CD4-positive, alpha-beta T cell treated with Interleukin-4 for 4 hours (primary cell): ENCODE results near the gene ATP6V1A.
A peak's percentile ranks its signal among the peaks of the same experiment; 100 is the strongest.

Source experiments
- DNase-seq: peaks from one replicate; pipeline ENCODE4 v3.0.0-alpha.2; 2020

The ATP6V1A gene

DNA sequence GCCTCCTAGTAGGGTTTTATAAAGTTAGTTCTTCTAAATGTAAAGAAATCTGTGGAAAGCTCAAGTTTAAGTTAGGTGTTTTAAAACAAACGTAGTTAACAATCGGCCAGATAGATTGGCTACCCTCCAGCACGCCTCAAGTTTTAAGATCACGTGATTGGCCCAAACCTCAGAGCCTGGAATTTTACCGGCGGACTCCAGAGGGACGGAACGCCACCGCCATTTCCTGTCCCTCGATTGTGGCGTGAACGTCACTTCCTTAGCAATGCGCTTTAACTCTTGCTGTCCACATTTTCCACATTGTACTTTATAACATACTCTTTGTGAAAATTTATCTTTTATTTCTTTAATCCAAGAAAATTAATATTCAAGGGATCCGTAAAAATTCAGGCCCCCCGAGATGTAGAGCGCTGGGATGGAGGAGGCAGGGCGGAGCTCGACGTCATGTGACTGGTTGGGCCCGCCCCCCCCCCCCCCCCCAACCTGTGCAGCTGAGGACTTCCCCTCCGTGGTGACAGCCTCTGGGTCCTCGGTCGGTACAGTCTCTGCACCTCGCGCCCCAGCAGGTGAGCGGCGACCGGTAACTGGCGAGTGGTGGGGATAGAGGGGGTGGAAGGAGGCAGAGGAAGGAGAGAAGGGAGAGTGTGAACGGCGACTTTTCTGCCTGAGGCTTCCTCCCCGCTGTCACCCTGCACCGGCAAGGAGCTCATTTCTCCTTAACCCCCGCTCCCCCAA, at the start of gene ATP6V1A:
ATP6V1A (plus strand) TSS at position 488 of the 735 bp plus-strand sequence. CDS start 31,719 bp downstream, outside the sequence.
- peak; percentile 85 for DNase-seq

DNA sequence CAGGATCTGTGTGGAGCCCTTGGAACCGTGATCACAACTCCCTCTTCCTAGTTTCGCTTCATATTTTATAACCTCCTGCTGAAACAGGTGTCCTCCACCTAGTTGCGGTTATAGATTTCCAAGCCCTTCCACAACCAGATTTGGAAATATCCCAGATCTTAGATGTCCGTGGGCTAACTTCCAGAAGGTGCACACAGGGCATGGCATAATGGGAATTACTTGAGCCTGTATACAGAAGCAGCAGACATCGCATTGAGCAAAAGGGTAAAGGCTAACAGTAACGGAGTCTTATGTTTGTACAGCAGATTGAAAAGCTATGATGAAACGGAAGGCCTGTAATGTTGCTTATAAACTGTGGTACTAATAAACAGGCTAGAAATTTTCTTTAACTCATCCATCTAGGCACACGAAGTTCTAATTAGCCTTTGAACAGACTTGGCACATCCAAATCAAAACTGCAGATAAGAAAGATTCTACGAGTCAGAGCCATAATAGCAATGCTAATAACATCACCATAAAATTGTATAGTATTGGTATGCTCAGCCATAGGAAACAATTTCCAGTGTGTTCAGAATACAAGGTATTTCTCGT, 49.2 kb upstream of the ATP6V1A start:
- peak; percentile 3 for DNase-seq

DNA sequence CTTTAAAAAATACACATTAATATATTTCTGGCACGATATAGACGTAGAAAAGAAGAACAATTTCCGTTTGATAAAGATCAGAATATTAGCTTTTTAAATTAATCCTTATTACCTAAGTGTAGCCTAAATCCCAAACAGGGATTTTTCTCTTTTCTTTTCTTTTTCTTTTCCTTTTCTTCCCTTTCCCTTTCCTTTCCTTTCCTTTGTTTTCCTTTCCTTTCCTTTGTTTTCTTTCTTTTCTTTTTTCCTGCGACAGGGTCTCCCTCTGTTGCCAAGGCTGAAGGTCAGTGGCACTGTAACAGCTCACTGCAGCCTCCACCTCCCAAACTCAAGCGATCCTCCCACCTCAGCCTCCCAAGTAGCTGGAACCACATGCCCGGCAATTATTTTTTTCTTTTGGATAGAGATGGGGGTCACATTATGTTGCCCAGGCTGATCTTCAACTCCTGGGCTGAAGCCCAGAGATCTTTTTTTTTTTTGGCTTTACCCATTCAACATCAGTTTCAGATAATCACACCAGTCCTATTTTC, 48.6 kb upstream of the ATP6V1A start:
- DNase-seq: no peak

- DNase-seq: no peak
These were observed 47.9 kb upstream of the ATP6V1A start for GRCh38 chr3:113698956-113699355.

- DNase-seq: no peak
These were observed 39.0 kb upstream of the ATP6V1A start for GRCh38 chr3:113707835-113708234.

- no peak for DNase-seq
These were observed 34.7 kb upstream of the ATP6V1A start for GRCh38 chr3:113712129-113712528.

DNA sequence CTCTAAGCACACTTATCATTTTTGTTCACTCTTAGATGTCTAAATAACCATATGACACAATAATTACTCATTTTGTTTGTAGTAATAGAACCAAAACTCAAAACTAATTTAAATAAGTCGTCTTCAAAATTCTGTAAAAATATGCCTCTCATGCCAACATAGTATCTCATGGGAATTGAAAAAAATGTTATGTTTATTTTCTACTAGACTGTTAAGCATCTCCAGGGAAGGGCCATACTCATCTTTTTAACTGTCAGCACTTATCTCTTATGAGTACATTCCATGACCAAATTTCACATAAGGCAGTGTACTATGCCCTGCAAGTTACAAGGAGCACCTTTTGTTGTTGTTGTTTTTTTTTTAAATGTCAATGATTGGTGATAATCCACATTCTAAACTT, 32.1 kb upstream of the ATP6V1A start:
- DNase-seq: no peak

DNA sequence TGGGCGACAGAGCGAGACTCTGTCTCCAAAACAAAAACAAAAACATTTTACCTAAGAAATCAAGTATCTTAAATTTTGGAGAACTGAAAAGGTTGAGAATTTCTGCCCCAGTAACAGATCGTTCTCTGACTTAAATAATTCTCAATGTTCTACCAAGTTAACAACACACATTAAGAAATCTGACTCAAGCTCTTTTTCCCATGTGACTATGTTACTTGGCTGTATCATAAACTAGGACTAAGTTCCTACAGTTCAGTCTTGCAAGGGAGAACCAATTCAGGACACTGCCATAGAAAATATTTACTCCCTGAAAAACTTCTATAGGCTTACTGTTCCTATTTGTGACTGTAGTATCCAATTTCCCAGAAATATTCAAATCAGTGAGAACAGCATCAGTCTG, 29.5 kb upstream of the ATP6V1A start:
- DNase-seq: no peak

DNA sequence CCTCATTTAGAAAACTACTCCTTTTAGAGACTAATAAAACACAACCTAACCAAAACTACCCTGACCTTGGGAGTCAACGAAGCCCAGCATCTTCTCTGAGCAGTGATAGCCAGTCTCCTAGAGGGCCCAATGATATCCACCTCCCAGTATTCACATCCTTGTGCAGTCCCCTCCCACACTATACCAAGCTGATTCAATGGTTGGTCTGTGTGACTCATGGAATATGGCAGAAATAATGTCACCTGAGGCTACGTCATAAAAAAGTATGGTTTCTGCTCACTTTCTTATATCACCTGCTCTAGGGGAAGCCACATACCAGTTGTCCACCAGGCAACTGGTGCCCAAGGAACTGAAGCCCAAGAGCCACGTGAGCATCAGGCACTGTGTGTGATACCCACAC, 29.0 kb upstream of the ATP6V1A start:
- no peak for DNase-seq

- no peak for DNase-seq
These were observed 27.5 kb upstream of the ATP6V1A start for GRCh38 chr3:113719294-113719693.

DNA sequence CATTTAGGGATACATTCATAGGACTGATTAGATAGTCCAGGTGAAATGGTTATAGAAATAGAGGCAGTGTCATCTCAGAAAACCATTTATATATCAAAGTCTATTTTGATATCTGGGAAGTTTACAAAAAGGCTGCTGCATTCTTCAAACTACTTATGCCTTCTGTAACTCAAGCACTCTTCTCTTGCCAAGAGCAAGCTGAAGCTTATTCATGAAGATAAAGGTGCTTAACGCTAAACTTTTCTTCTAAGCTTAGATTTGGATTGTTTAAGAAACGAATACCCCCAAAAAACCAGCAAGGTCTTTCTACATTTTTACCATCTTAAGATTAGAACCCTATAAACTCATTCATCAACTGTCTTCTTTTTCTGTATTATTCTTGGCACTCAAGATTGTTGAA, 27.1 kb upstream of the ATP6V1A start:
- DNase-seq: no peak

GRCh38 chr3:113721636-113722035, 25.2 kb upstream of the ATP6V1A start:
- no peak for DNase-seq

GRCh38 chr3:113728661-113729060, 18.2 kb upstream of the ATP6V1A start:
- DNase-seq: no peak

DNA sequence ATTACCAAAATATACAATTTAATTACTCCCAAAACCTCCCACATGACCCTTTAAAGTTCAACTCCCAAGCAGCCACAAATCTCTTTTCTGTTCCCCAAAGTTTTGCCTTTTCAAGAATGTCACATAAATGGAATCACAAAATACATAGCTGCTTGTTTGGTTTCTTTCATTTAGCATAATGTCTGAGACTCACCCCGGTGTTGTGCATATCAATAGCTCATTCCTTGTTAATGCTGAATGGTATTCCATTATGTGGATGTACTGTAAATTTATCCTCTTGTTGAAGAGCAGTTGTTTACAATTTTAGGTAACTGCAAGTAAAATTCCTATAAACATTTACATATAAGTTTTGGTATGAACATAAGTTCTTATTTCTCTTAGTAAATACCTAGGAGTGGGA, 16.3 kb upstream of the ATP6V1A start:
- DNase-seq: no peak

DNA sequence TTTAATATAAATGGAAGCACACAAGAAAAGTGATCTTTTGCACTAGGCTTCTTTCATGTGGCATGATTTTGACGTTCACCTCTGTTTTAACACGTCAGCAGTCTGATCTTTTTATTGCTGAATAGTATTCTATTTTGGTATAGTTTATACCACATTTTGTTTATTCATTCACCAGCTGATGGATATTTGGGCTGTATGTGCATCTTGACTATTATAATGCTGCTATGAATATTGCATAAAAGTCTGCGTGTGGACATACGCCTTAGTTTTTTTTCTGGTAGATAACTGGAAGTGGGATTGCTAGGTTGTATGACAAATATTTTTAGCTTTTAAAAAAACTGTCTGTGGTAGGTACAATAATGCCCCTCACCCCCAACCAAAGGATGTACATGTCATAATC, 15.1 kb upstream of the ATP6V1A start:
- no peak for DNase-seq

DNA sequence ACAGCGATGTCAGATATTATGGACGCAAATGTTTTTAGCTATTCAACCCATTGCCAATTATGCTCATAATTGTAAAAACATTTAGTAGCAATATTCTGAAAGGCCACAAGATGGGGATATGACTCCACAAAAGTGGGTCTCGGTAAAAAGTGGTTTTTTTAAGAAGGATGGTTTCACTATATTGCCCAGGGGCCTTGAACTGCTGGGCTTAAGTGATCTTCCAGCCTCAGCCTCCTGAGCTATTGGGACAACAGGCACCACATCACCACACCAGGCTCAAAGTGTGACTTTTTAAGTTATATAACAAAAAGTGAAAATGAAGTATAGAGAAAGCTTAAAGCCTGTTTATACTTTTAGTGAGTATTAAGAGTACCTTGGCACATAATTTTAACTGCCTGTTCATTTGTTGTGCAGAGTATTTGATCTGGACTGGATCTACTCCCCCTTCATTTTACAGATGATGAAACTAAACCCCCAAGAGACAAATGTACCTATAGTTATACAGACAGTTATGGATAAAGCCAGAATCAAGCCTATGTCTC, 10.2 kb upstream of the ATP6V1A start:
- DNase-seq: peak; percentile 76

DNA sequence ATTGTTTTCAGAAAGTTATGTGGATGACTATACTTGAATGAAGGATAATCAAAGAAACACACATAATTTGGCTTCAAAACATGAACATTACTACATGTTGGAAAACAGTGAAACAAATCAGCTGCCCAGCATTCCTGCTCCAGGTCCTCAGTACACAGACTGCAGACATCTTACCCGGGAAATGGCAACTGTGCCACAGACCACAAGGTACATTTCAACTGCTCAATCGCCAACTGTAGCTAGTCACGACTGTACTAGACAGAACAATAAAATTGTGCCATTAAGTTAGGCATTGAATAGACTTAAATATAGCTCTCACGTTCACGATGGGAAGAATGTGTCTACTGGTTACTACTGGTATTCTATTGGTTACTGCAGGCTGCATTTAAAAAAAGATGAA, 5.7 kb upstream of the ATP6V1A start:
- no peak for DNase-seq

GRCh38 chr3:113741620-113742019, 5.2 kb upstream of the ATP6V1A start:
- DNase-seq: no peak

GRCh38 chr3:113743006-113743630, 3.7 kb upstream of the ATP6V1A start:
- peak; percentile 36 for DNase-seq

- DNase-seq: peak; percentile 92
These were observed 1.7 kb upstream of the ATP6V1A start for GRCh38 chr3:113744941-113745755.

GRCh38 chr3:113745756-113746547, 883 bp upstream of the ATP6V1A start, which contains the start of gene NAA50:
NAA50 (minus strand) TSS chr3:113746249; CDS start chr3:113745949, 300 bp downstream.
- peak; percentile 94 for DNase-seq
